ENCODE results near the gene CNTNAP2. TPM values are rescaled to one million over a fixed set of nuclear protein-coding genes. Genes with fewer than 3 reads are reported as not detected.

The CNTNAP2 gene
- total and polyA plus RNA-seq, 9 donors = 0.24 to 7.0 (median 1.5) TPM

DNA sequence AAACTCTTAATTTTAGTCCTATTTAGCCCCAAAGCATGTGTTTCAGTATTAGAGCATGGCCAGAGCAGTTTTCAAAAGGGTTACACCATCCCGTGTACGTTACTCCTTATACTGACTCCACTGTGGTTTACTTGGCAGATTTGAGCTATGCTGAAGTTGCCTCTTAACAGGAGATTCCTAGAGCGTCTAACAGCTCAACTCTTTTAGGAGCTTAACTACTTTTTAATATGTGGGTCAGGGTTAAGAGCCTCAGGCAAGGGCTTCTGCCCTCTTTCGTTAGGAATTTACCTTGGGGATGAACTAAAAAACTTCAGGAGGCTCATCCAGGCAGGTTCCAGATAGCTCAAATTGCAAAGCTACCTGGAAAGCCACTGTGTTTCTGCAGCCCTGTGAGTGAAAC lies 1799.2 kb downstream of the CNTNAP2 start:
- intact Hi-C loops (cut with DNase I) = no loop called here
- 37 to 48% (median 37%) methylated on average over 4 of the region's 4 CpGs for WGBS, 3 donors

DNA sequence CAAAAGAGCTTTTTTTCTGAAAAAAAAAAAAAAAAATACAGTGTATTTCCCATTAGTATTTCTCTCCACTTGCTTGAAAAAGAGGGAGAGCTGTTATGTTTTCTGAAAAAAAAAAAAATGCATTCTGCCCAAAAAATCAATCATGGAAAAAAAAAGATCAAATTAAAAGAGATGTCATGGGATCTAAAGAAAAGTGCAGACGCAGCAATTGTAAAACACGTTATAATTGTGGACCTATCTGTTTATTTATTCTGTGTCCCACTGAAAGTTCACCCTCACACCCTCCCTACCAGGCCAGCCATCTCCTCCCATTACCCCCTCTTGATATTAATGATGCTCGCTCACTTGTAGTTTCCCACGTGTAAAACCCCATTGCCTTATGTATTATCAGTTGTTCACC lies 1800.0 kb downstream of the CNTNAP2 start:
- Histone ChIP-seq H3K4me3 (no peak overlapping the region), H3K9me3 (no peaks in the 10 kb centered on the region), H3K27ac (no peak overlapping the region), H3K36me3 (no peaks in the 10 kb centered on the region), H3K27me3 (no peaks in the 10 kb centered on the region), H3K4me1 (ENCODE audit: insufficient read depth) (no peaks in the 10 kb centered on the region)
- DNase-seq = no peak
- intact Hi-C loops (cut with DNase I) = no loop called here
- 72 to 79% (median 75%) methylated on average over 4 of the region's 4 CpGs for WGBS, 3 donors
- TF ChIP-seq CTCF (IDR thresholded peaks at IDR 0.05) = no peak
- TF ChIP-seq POLR2A (IDR thresholded peaks at IDR 0.05) = no peak
- no peak for TF ChIP-seq EP300 (IDR thresholded peaks at IDR 0.05)

More for the DNA sequence above, 1799.2 kb downstream of the CNTNAP2 start:
- H3K27ac ChIP-seq = no peak overlapping the region
- DNase-seq = no peak
- no peaks in the 10 kb centered on the region for H3K27me3 ChIP-seq
- H3K4me1 ChIP-seq (ENCODE audit: insufficient read depth) = no peaks in the 10 kb centered on the region
- no peaks in the 10 kb centered on the region for H3K9me3 ChIP-seq
- H3K4me3 ChIP-seq = no peak overlapping the region
- TF ChIP-seq CTCF (IDR thresholded peaks at IDR 0.05) (no peak), EP300 (IDR thresholded peaks at IDR 0.05) (no peak), POLR2A (IDR thresholded peaks at IDR 0.05) (no peak)
- no peaks in the 10 kb centered on the region for H3K36me3 ChIP-seq

DNA sequence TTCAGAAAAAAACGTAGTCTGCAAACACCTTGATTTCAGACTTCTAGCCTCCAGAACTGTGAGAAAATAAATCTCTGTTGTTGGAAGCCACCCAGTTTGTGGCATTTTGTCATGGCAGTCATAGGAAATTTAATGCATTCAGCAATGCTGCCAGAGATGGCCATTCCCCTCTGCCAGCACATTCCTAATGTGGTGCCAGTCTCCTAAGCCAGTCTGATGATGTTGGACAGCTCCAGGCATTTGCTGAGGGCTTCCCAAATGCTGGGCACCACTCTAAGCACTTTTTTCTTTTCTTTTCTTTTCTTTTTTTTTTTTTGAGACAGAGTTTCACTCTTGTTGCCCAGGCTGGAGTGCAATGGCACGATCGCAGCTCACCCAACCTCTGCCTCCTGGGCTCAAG lies 1807.2 kb downstream of the CNTNAP2 start:
- Histone ChIP-seq H3K27ac (no peak overlapping the region), H3K9me3 (no peaks in the 10 kb centered on the region), H3K4me1 (ENCODE audit: insufficient read depth) (no peaks in the 10 kb centered on the region), H3K4me3 (no peak overlapping the region), H3K27me3 (no peaks in the 10 kb centered on the region), H3K36me3 (no peaks in the 10 kb centered on the region)
- no peak for TF ChIP-seq CTCF (IDR thresholded peaks at IDR 0.05)
- no peak for TF ChIP-seq POLR2A (IDR thresholded peaks at IDR 0.05)
- TF ChIP-seq EP300 (IDR thresholded peaks at IDR 0.05) = no peak
- intact Hi-C loops (cut with DNase I) = no loop called here
- 93 to 97% (median 94%) methylated on average over 3 of the region's 3 CpGs for WGBS, 3 donors
- DNase-seq = no peak

- DNase-seq = no peak
- WGBS, 3 donors = 86 to 90% (median 89%) methylated on average over 4 of the region's 4 CpGs
- Histone ChIP-seq H3K27ac (no peak overlapping the region), H3K36me3 (no peaks in the 10 kb centered on the region), H3K27me3 (no peaks in the 10 kb centered on the region), H3K4me1 (ENCODE audit: insufficient read depth) (no peaks in the 10 kb centered on the region), H3K4me3 (no peak overlapping the region), H3K9me3 (no peaks in the 10 kb centered on the region)
- TF ChIP-seq EP300 (IDR thresholded peaks at IDR 0.05) (no peak), CTCF (IDR thresholded peaks at IDR 0.05) (no peak), POLR2A (IDR thresholded peaks at IDR 0.05) (no peak)
- intact Hi-C loops (cut with DNase I) = no loop called here
Observed at GRCh38 chr7:147937428-147937827, 1820.8 kb downstream of the CNTNAP2 start.

DNA sequence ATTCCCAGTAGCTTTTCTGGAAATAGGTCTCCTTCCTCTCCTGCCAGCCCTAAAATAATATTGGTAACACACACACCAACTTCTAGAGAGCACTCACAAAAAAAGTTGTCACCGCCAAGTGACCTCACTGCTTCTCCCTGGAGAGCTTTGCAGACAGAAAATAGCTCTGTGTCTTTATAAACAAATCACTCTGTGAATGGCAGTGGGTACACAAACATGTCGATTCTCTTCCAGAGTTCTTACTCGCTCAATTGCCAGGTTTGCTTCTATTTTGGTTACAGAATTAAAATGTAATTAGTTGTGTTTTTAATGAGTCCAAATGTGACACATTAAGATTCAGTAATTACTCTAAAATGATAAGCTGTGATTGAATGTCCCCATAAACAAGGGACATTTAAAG lies 1824.8 kb downstream of the CNTNAP2 start:
- intact Hi-C loops (cut with DNase I) = no loop called here
- WGBS, 3 donors = 76 to 84% (median 77%) methylated on average over 3 of the region's 3 CpGs
- H3K4me3 ChIP-seq = no peak overlapping the region
- TF ChIP-seq CTCF (IDR thresholded peaks at IDR 0.05) = no peak
- no peak for TF ChIP-seq POLR2A (IDR thresholded peaks at IDR 0.05)
- TF ChIP-seq EP300 (IDR thresholded peaks at IDR 0.05) = no peak
- no peaks in the 10 kb centered on the region for H3K27me3 ChIP-seq
- DNase-seq = no peak
- no peaks in the 10 kb centered on the region for H3K4me1 ChIP-seq (ENCODE audit: insufficient read depth)
- no peak overlapping the region for H3K27ac ChIP-seq
- H3K9me3 ChIP-seq = no peaks in the 10 kb centered on the region
- H3K36me3 ChIP-seq = no peaks in the 10 kb centered on the region
